GM12878 (cell line): ENCODE results near the gene B3GNT9. TPM values are rescaled to one million over a fixed set of nuclear protein-coding genes. Genes with fewer than 3 reads are reported as not detected.

Source experiments
- ATAC-seq: fragments of 200-7000 bp; cut with Tn5 transposase; 3 replicates; pipeline ENCODE4 v1.9.1; 2020; ENCODE audit warnings: mild to moderate bottlenecking, moderate library complexity
- BruUV-seq: library from RNA; stranded (reverse); fragments of 400-500 nt; replicated peaks from 2 replicates; lab custom pipeline; 2021; lab: Mats Ljungman, UMichigan
- CTCF ChIA-PET: fragments of 300-600 bp; sonication (Branson Sonifier 250); formaldehyde crosslinking; extraction: SDS; loops from one replicate; lab custom pipeline; 2021; ENCODE audit warnings: inconsistent platforms; lab: Yijun Ruan, JAX
- POLR2A ChIA-PET: fragments of 350-600 bp; formaldehyde crosslinking; extraction: SDS; loops from one replicate; lab custom pipeline; 2021; ENCODE audit warnings: inconsistent platforms; lab: Charles Lee
- RAD21 ChIA-PET: fragments of 300-600 bp; sonication (Branson Sonifier 250); formaldehyde crosslinking; loops from one replicate; lab custom pipeline; 2023; ENCODE audit warnings: antibody characterized with exemption; ENCODE audit not compliant: unreplicated experiment; lab: Charles Lee
- SMC1A ChIA-PET: fragments of 300-600 bp; sonication (Branson Sonifier 250); formaldehyde crosslinking; loops from one replicate; lab custom pipeline; 2023; ENCODE audit not compliant: unreplicated experiment, uncharacterized antibody; lab: Charles Lee
- DNase-seq: peaks from one replicate; pipeline ENCODE4 v3.0.0-alpha.2; 2011; ENCODE audit warnings: low read depth, low spot score
- FAIRE-seq: peaks from 3 replicates; lab custom pipeline; 2011; peaks lifted over from hg19 to GRCh38; lab: Jason Lieb, UNC
- H2AFZ ChIP-seq: 2 replicates; pipeline ENCODE4 v1.6.0; 2011; ENCODE audit warnings: low read depth, low read length, control low read depth; ENCODE audit not compliant: control insufficient read depth
- H3K27ac ChIP-seq: 2 replicates; pipeline ENCODE4 v1.5.1; 2011; ENCODE audit warnings: control low read depth; ENCODE audit not compliant: control insufficient read depth, insufficient read depth
- H3K27me3 ChIP-seq, 2 experiments: replicated peaks in 1 of 2; 2 replicates each; pipeline versions ENCODE4 v1.6.0 to v1.6.1; 2011; ENCODE audit warnings: low read length in 1 of 2; ENCODE audit not compliant: control insufficient read depth in 2 of 2, insufficient read depth in 2 of 2
- H3K36me3 ChIP-seq, 2 experiments: 2 replicates each; pipeline ENCODE4 v1.5.1; 2011; ENCODE audit warnings: low read length in 1 of 2; ENCODE audit not compliant: control insufficient read depth in 2 of 2, insufficient read depth in 2 of 2
- H3K4me1 ChIP-seq: 2 replicates; pipeline ENCODE4 v1.6.1; 2011; ENCODE audit warnings: mild to moderate bottlenecking, low read length, moderate library complexity, mixed read lengths; ENCODE audit not compliant: control insufficient read depth, insufficient read depth
- H3K4me2 ChIP-seq: 2 replicates; pipeline ENCODE4 v1.6.0; 2011; ENCODE audit warnings: control low read depth; ENCODE audit not compliant: control insufficient read depth, insufficient read depth
- H3K4me3 ChIP-seq: fragments of 200-600 bp; sonication (generic); 2 replicates; pipeline ENCODE4 v1.5.1; 2016
- H3K79me2 ChIP-seq: 2 replicates; pipeline ENCODE4 v1.6.0; 2011; ENCODE audit warnings: low read length; ENCODE audit not compliant: control insufficient read depth, insufficient read depth
- H3K9ac ChIP-seq: 2 replicates; pipeline ENCODE4 v1.8.0; 2011; ENCODE audit warnings: low read length, control low read depth, mixed read lengths; ENCODE audit not compliant: control insufficient read depth, insufficient read depth
- H3K9me3 ChIP-seq: replicated peaks from 3 replicates; pipeline ENCODE4 v1.5.1; 2011; ENCODE audit warnings: mild to moderate bottlenecking, low read length; ENCODE audit not compliant: control insufficient read depth, insufficient read depth
- H4K20me1 ChIP-seq: 2 replicates; pipeline ENCODE4 v1.6.0; 2011; ENCODE audit not compliant: control insufficient read depth, insufficient read depth
- HCFC1 ChIP-seq: fragments of 150-350 bp; IDR thresholded peaks from 2 replicates; pipeline ENCODE4 v1.6.1; 2014; ENCODE audit warnings: low read length
- PML ChIP-seq: IDR thresholded peaks from 2 replicates; pipeline ENCODE4 v1.6.1; 2012; ENCODE audit warnings: low read length, inconsistent platforms
- SMAD1 ChIP-seq: fragments of 450-650 bp; IDR thresholded peaks from 2 replicates; pipeline ENCODE4 v1.6.1; 2018; ENCODE audit warnings: mild to moderate bottlenecking, low read depth; ENCODE audit not compliant: partially characterized antibody
- TCF3 ChIP-seq: IDR thresholded peaks from 2 replicates; pipeline ENCODE4 v1.6.1; 2012; ENCODE audit warnings: low read depth, mild to moderate bottlenecking, low read length, borderline replicate concordance; ENCODE audit not compliant: insufficient read depth
- ZZZ3 ChIP-seq: IDR thresholded peaks from 2 replicates; pipeline ENCODE4 v1.6.1; 2011; ENCODE audit warnings: low read depth; ENCODE audit not compliant: control insufficient read depth, insufficient read length
- WGBS: methylation state at CpG from one replicate; pipeline ENCODE4 v1.1.6; 2016; ENCODE audit warnings: low lambda C conversion rate; ENCODE audit not compliant: insufficient replicate concordance, insufficient coverage; ENCODE audit errors: missing lambda C conversion rate; 5-methylcytosine and 5-hydroxymethylcytosine counted together
- in situ Hi-C: fragments of 300-500 bp; cut with MboI; formaldehyde crosslinking; loops from 9 replicates; pipeline ENCODE4 v1.14.3; 2018; ENCODE audit warnings: mixed read lengths
- intact Hi-C: fragments of 100-400 bp; cut with micrococcal nuclease; formaldehyde crosslinking; loops from one replicate; pipeline ENCODE4 v1.14.2; 2022; ENCODE audit not compliant: unreplicated experiment
- polyA plus RNA-seq, 11 experiments: library from polyadenylated mRNA; depleted of rRNA in 4 of 11; unstranded in 6 of 11; stranded (reverse) in 5 of 11; fragments of >200 nt; fragmentation: Nextera tagmentation in 4 of 11; fragmentation: Illumina TruSeq in 1 of 11; extraction: Ambion mirVana in 4 of 11; extraction: Trizol in 1 of 11; gene quantifications; 1 replicate in 1 of 11; 2 replicates in 10 of 11; pipeline versions ENCODE4 v1.2.1 to v1.2.3, GENCODE V29; 2011 to 2016; ENCODE audit warnings: inconsistent platforms in 2 of 11, missing spikeins in 2 of 11, low read depth in 1 of 11
- total RNA-seq, 4 experiments: library from RNA; depleted of rRNA in 3 of 4; stranded (reverse); fragments of >200 nt in 3 of 4; fragmentation: Illumina TruSeq in 1 of 4; extraction: Trizol in 1 of 4; gene quantifications; 2 replicates each; pipeline versions ENCODE4 v1.2.1 to v1.2.3, GENCODE V29; 2013 to 2021

Gene B3GNT9
- total and polyA plus RNA-seq, 10 of the 15 experiments (the other 5 are each of a cell fraction or from before 2014, with no cell fraction given), result 0.08 to 5.0 (median 1.9) TPM

DNA sequence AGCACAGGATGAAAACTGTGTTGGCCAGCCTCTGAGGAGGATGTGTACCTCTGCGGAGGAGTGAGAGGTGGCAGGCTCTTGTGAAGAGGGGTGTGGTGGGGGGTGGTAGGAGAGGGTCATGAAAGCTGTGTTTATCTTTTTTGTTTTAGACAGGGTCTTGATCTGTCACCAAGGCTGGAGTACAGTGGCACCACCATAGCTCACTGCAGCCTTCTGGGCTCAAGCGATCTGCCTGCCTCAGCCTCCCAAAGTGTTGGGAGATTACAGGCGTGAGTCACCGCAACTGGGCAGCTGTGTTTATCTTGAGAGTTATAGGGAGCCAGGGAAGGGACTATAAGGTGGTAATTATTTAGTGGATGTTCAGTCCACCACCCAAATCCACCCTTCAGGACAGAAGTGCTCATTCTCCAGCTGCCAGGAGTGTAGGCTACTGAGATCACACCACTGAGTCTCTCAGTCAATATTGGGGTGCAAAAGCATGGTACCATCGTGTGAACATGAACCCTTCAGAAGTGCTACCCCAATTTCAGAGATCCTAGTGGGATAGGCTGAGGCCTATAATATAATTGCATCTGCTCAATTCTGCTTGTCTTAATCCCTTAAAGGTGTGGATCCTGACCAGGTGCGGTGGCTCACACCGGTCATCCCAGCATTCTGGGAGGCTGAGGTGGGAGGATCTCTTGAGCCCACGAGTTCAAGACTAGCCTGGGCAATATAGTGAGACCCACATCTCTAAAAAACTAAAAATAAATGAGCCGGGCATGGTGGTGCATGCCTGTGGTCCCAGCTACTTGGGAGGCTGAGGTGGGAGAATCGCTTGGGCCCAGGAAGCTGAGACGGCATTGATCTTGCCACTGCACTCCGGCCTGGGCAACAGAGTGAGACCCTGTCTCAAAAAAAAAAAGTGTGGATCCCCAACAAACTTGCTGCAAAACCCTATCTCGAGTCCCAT, 39.9 kb upstream of the B3GNT9 start:
- H3K4me3 ChIP-seq, result no peak overlapping the region
- ChIA-PET CTCF (interaction anchor here (1.0 to 1.7 kb wide), 5 partner anchors 20 to 237 kb away, joined by 3 to 5 read pairs (median 4); partner anchors contain the start of genes NOL3 and TMEM208), RAD21 (no interaction called here), SMC1A (interaction anchor here (0.7 to 1.1 kb wide), 2 partner anchors 33 to 148 kb away, joined by 3 read pairs; no protein-coding TSS in a partner anchor), POLR2A (interaction anchor here (1.4 kb wide), 1 partner anchor 36 kb away, joined by 5 read pairs; the partner anchor contains the start of gene TMEM208)
- H3K79me2 ChIP-seq, result peaks cover 23% of the 10 kb centered on the region
- H2AFZ ChIP-seq, result no peak overlapping the region; the same call in 1 of the 2 replicates
- in situ Hi-C loops, result no loop called here
- no peak for ATAC-seq
- intact Hi-C loops, result no loop called here
- H3K27ac ChIP-seq, result no peak overlapping the region
- no peaks in the 10 kb centered on the region for H3K27me3 ChIP-seq
- peaks cover 9 to 10% of the 10 kb centered on the region in 2 experiments for H3K36me3 ChIP-seq
- BruUV-seq, result no TSS peak
- no peak overlapping the region for H3K9ac ChIP-seq
- peaks cover 8% of the 10 kb centered on the region for H3K4me1 ChIP-seq
- no peak for TF ChIP-seq TCF3
- TF ChIP-seq PML, result no peak
- no peak for TF ChIP-seq HCFC1
- TF ChIP-seq SMAD1, result no peak
- TF ChIP-seq ZZZ3, result no peak
- TF ChIP-seq, all 136 proteins: peak for 0
- FAIRE-seq (no peak), DNase-seq (no peak)
- H4K20me1 ChIP-seq, result peaks cover 4% of the 10 kb centered on the region
- WGBS, result 67% methylated on average over 13 of the region's 13 CpGs
- no peaks in the 10 kb centered on the region for H3K9me3 ChIP-seq
- H3K4me2 ChIP-seq, result no peak overlapping the region
